Pancreas (tissue), 10 donors: Measurements from ENCODE around the gene SPTBN1. TPM values are rescaled to one million over a fixed set of nuclear protein-coding genes. Genes with fewer than 3 reads are reported as not detected.

Source experiments
- ATAC-seq, 4 donors: fragments of 200-7000 bp; cut with Tn5 transposase; one replicate each; pipeline versions ENCODE4 v1.8.0 to v1.9.1; 2020; ENCODE audit warnings: mild to moderate bottlenecking in 4 of 4, moderate library complexity in 4 of 4
- DNase-seq, 6 donors: peaks; one replicate each; pipeline ENCODE4 v3.0.0-alpha.2; 2020
- FAIRE-seq: peaks from 2 replicates; lab custom pipeline; 2012; peaks lifted over from hg19 to GRCh38; lab: Jason Lieb, UNC
- H3K27ac ChIP-seq, 4 donors: fragments of 200-600 bp; sonication (generic); 1 replicate in 3 of 4; 2 replicates in 1 of 4; pipeline versions ENCODE4 v1.5.0 to v1.8.0; 2020
- H3K27me3 ChIP-seq, 4 donors: fragments of 200-600 bp; one replicate each; pipeline ENCODE4 v1.8.0; 2021
- H3K36me3 ChIP-seq, 3 donors: fragments of 200-600 bp; sonication (generic) in 1 of 3; one replicate each; pipeline versions ENCODE4 v1.5.0 to v1.8.0; 2020 to 2021
- H3K4me1 ChIP-seq, 3 donors: fragments of 200-600 bp; one replicate each; pipeline ENCODE4 v1.8.0; 2021
- H3K4me3 ChIP-seq, 4 donors: fragments of 200-600 bp; sonication (generic) in 2 of 4; one replicate each; pipeline versions ENCODE4 v1.5.0 to v1.8.0; 2020 to 2021
- H3K9me3 ChIP-seq, 4 donors: fragments of 200-600 bp; one replicate each; pipeline ENCODE4 v1.8.0; 2021
- CTCF ChIP-seq, 4 donors: fragments of 200-600 bp; sonication (generic) in 3 of 4; IDR thresholded peaks; one replicate each; pipeline versions ENCODE4 v1.5.0 to v1.8.0; 2021; ENCODE audit warnings: antibody characterized with exemption in 4 of 4
- WGBS, 2 donors: extraction: QIAGEN DNeasy Blood & Tissue Kit; methylation state at CpG; one replicate each; pipeline ENCODE4 v1.1.7; 2013; 5-methylcytosine and 5-hydroxymethylcytosine counted together
- intact Hi-C, 3 donors: fragments of 100-400 bp; cut with DNase I; formaldehyde crosslinking; loops; one replicate each; pipeline versions ENCODE4 v1.11.1 to v1.14.2; 2022
- polyA plus RNA-seq, 2 donors: library from polyadenylated mRNA; stranded (reverse); fragments of 200-250 nt; gene quantifications; one replicate each; pipeline ENCODE4 v1.2.3, GENCODE V29; 2013
- total RNA-seq, 6 donors: library from RNA; stranded (reverse); fragmentation: NEBNext Ultra II Directional in 4 of 6; extraction: Animal tissue kit (Norgen Biotek cat#: 25700) in 4 of 6; gene quantifications; one replicate each; pipeline versions ENCODE4 v1.2.1 to v1.2.4, GENCODE V29; 2021 to 2023
- donor health status: healthy with polysubstance abuse.
- donor health status: DM: no; HTN: no; CAD: no; lungs with moderate emphysema.
- donor health status: DM: no; HTN: no; CAD: no.
- donor health status: control.
- donor health status: control.
- donor health status: Bipolar disorder and iron deficiency.
- donor health status: DM: yes; HTN: yes; CAD: no.
- donor health status: DM: no; HTN: no; CAD: no.
- donor health status: DM: no; HTN: no; CAD: no.
- donor health status: DM: yes; HTN: yes; CAD: no.

Gene SPTBN1
- total and polyA plus RNA-seq, 8 donors, result 43.8 to 192 (median 84.4) TPM

- intact Hi-C loops, result no loop called here
Measured at GRCh38 chr2:54644236-54644635, 188.1 kb downstream of the SPTBN1 start.

GRCh38 chr2:54646170-54646927 lies 190.2 kb downstream of the SPTBN1 start:
- DNase-seq (no peak), FAIRE-seq (no peak), ATAC-seq (no peak)
- H3K4me1 ChIP-seq, result peaks cover 0 to 12% (median 11%) of the 10 kb centered on the region in 3 donors
- intact Hi-C loops, result no loop called here
- no peaks in the 10 kb centered on the region for H3K9me3 ChIP-seq
- H3K27me3 ChIP-seq, result no peaks in the 10 kb centered on the region
- 93 to 95% methylated on average over 16 of the region's 16 CpGs for WGBS, 2 donors
- TF ChIP-seq CTCF (IDR thresholded peaks at IDR 0.05), result no peak
- H3K4me3 ChIP-seq, result no peak overlapping the region
- no peak overlapping the region for H3K27ac ChIP-seq
- H3K36me3 ChIP-seq, result peaks cover 33 to 80% (median 62%) of the 10 kb centered on the region in 3 donors

More at GRCh38 chr2:54644236-54644635, 188.1 kb downstream of the SPTBN1 start:
- Histone ChIP-seq H3K9me3 (no peaks in the 10 kb centered on the region), H3K4me3 (no peak overlapping the region), H3K4me1 (peaks cover 7 to 27% (median 21%) of the 10 kb centered on the region in 3 donors), H3K36me3 (peaks cover 33 to 60% (median 46%) of the 10 kb centered on the region in 3 donors), H3K27ac (no peak overlapping the region), H3K27me3 (no peaks in the 10 kb centered on the region)
- TF ChIP-seq CTCF (IDR thresholded peaks at IDR 0.05), result no peak
- FAIRE-seq (no peak), DNase-seq (no peak), ATAC-seq (no peak)
- WGBS, 2 donors, result 84 to 87% methylated on average over 4 of the region's 4 CpGs

DNA sequence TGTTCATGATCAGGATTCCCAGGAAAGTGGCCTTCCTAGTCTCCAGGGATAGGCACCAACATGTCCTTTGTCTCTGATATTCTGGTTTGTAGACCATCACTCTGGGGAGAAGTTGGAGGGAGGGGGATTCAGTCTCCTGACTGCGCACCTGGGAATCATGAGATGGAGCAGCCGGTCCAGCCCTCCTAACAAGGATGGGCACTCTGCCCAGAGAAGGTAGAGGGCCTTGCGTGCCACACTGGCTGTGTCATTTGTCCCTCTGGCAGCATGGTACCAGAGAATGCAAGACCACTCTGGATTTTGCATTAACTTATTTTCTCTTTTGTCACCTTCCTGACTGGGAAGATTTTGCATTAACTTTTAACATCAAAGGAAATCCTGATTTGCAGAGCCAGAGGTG lies 192.1 kb downstream of the SPTBN1 start:
- intact Hi-C loops, result no loop called here
- Histone ChIP-seq H3K9me3 (no peaks in the 10 kb centered on the region), H3K4me1 (no peaks in the 10 kb centered on the region), H3K27ac (no peak overlapping the region), H3K27me3 (no peaks in the 10 kb centered on the region), H3K36me3 (peaks cover 33 to 94% (median 71%) of the 10 kb centered on the region in 3 donors), H3K4me3 (no peak overlapping the region)
- FAIRE-seq (no peak), ATAC-seq (peak in 2 of 4 donors; percentile 51 to 64), DNase-seq (no peak)
- 65 to 72% methylated on average over 3 of the region's 3 CpGs for WGBS, 2 donors
- no peak for TF ChIP-seq CTCF (IDR thresholded peaks at IDR 0.05)

DNA sequence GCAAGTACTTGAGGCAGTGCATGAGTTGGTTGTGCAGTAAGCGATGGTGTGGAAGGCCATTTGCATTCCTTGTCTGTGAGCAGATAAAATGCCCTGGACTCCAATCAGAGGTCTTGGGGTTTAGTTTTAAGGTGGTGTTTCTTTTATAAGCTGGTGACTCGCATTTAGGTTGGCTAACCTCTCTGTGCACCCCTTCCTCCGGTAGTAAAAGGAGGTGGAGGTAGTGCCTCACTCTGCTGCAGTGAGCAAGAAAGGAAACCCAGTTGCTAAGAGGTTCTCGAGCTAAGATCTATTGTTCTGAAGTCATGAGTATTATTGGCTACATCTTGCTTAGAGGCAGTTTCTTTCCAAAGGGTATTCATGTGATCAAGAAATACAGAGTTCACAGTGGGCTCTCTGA lies 193.1 kb downstream of the SPTBN1 start:
- Histone ChIP-seq H3K9me3 (no peaks in the 10 kb centered on the region), H3K4me3 (no peak overlapping the region), H3K4me1 (no peaks in the 10 kb centered on the region), H3K27me3 (no peaks in the 10 kb centered on the region), H3K27ac (no peak overlapping the region), H3K36me3 (peaks cover 36 to 98% (median 72%) of the 10 kb centered on the region in 3 donors)
- WGBS, 2 donors, result 94 to 96% methylated on average over 4 of the region's 4 CpGs
- intact Hi-C loops, result no loop called here
- no peak for TF ChIP-seq CTCF (IDR thresholded peaks at IDR 0.05)
- DNase-seq, result no peak
- ATAC-seq, result no peak
- no peak for FAIRE-seq

DNA sequence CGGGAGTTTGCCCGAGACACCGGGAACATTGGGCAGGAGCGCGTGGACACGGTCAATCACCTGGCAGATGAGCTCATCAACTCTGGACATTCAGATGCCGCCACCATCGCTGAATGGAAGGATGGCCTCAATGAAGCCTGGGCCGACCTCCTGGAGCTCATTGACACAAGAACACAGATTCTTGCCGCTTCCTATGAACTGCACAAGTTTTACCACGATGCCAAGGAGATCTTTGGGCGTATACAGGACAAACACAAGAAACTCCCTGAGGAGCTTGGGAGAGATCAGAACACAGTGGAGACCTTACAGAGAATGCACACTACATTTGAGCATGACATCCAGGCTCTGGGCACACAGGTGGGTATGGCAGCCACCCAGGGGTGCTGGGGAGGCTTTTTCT lies 193.5 kb downstream of the SPTBN1 start:
- FAIRE-seq, result no peak

More for the DNA sequence above, 193.5 kb downstream of the SPTBN1 start:
- 94 to 97% methylated on average over 12 of the region's 12 CpGs for WGBS, 2 donors
- intact Hi-C loops, result loop anchor here in 1 of 3 donors (10.0 kb wide), 1 partner anchor 55 kb away; no protein-coding TSS in a partner anchor
- ATAC-seq, result no peak
- TF ChIP-seq CTCF (IDR thresholded peaks at IDR 0.05), result no peak
- H3K27me3 ChIP-seq, result no peaks in the 10 kb centered on the region
- peaks cover 33 to 98% (median 68%) of the 10 kb centered on the region in 3 donors for H3K36me3 ChIP-seq
- H3K9me3 ChIP-seq, result no peaks in the 10 kb centered on the region
- no peak for DNase-seq
- H3K4me3 ChIP-seq, result no peak overlapping the region
- H3K4me1 ChIP-seq, result no peaks in the 10 kb centered on the region
- no peak overlapping the region for H3K27ac ChIP-seq
